ENCODE measurements around the gene PCDHB14.
"Not testable (repeated sequence)": the region's sequence is repeated elsewhere in the genome, so short reads cannot be mapped to it uniquely, and the experiment has no call there.

The PCDHB14 gene

GRCh38 chr5:141210849-141211248, 12.3 kb upstream of the PCDHB14 start:
- not testable (repeated sequence) for DNase-seq

GRCh38 chr5:141213656-141214339, 9.3 kb upstream of the PCDHB14 start, which contains the start of gene PCDHB13:
Gene PCDHB13, plus strand, starts transcription at chr5:141213919. Its CDS starts 205 bp downstream, at chr5:141214124.
- not testable (repeated sequence) for DNase-seq

- DNase-seq, result not testable (repeated sequence)
These were observed 8.6 kb upstream of the PCDHB14 start for GRCh38 chr5:141214583-141214982.

- not testable (repeated sequence) for DNase-seq
These were observed 7.6 kb upstream of the PCDHB14 start for GRCh38 chr5:141215504-141215903.

GRCh38 chr5:141216035-141216434, 7.1 kb upstream of the PCDHB14 start:
- not testable (repeated sequence) for DNase-seq

- not testable (repeated sequence) for DNase-seq
These were observed 1.7 kb downstream of the PCDHB14 start for GRCh38 chr5:141224844-141225243.

- DNase-seq, result not testable (repeated sequence)
These were observed 2.3 kb downstream of the PCDHB14 start for GRCh38 chr5:141225421-141225820.

GRCh38 chr5:141234109-141234667, 11.0 kb downstream of the PCDHB14 start:
- no peak for DNase-seq

GRCh38 chr5:141235922-141236321, 12.8 kb downstream of the PCDHB14 start:
- DNase-seq, result not testable (repeated sequence)

- no peak for DNase-seq
These were observed 13.6 kb downstream of the PCDHB14 start for GRCh38 chr5:141236516-141237313.

GRCh38 chr5:141241496-141241895, 18.4 kb downstream of the PCDHB14 start:
- no peak for DNase-seq

- no peak for DNase-seq
These were observed 22.1 kb downstream of the PCDHB14 start, which contains the start of gene PCDHB15 for GRCh38 chr5:141245250-141245717. Gene PCDHB15, plus strand, starts transcription at chr5:141245395. Its CDS starts 184 bp downstream, at chr5:141245579.

- not testable (repeated sequence) for DNase-seq
These were observed 23.8 kb downstream of the PCDHB14 start for GRCh38 chr5:141246971-141247370.

- not testable (repeated sequence) for DNase-seq
These were observed 24.3 kb downstream of the PCDHB14 start for GRCh38 chr5:141247434-141247833.

GRCh38 chr5:141250576-141250975, 27.4 kb downstream of the PCDHB14 start:
- DNase-seq, result no peak

GRCh38 chr5:141258464-141258863, 35.3 kb downstream of the PCDHB14 start:
- no peak for DNase-seq

GRCh38 chr5:141258948-141259347, 35.8 kb downstream of the PCDHB14 start:
- no peak for DNase-seq

- DNase-seq, result no peak
These were observed 37.5 kb downstream of the PCDHB14 start for GRCh38 chr5:141260458-141261237.

GRCh38 chr5:141261238-141261546, 38.0 kb downstream of the PCDHB14 start:
- DNase-seq, result no peak

GRCh38 chr5:141269195-141269594, 46.1 kb downstream of the PCDHB14 start:
- no peak for DNase-seq

GRCh38 chr5:141272906-141273305, 49.8 kb downstream of the PCDHB14 start:
- no peak for DNase-seq

All from left hindlimb (tissue), 1 donor.